NCI-H128 (cell line): ENCODE results near the gene STX18.

Experiments used
- DNase-seq: peaks from one replicate; lab custom pipeline; 2025; ENCODE audit not compliant: unreplicated experiment; lab: John Stamatoyannopoulos, UW

The STX18 gene

GRCh38 chr4:4440333-4441061 lies 101.4 kb downstream of the STX18 start:
- no peak for DNase-seq

- no peak for DNase-seq
These were observed 102.1 kb downstream of the STX18 start for GRCh38 chr4:4439782-4440181.

GRCh38 chr4:4438891-4439290 lies 103.0 kb downstream of the STX18 start:
- DNase-seq = no peak

GRCh38 chr4:4437798-4438470 lies 103.9 kb downstream of the STX18 start:
- no peak for DNase-seq

- DNase-seq = no peak
These were observed 105.5 kb downstream of the STX18 start for GRCh38 chr4:4436244-4436823.

- DNase-seq = no peak
These were observed 107.9 kb downstream of the STX18 start for GRCh38 chr4:4433941-4434340.

GRCh38 chr4:4432341-4433125 lies 109.3 kb downstream of the STX18 start:
- DNase-seq = no peak

GRCh38 chr4:4430492-4431195 lies 111.2 kb downstream of the STX18 start:
- peak; percentile 4 for DNase-seq

GRCh38 chr4:4428966-4429875 lies 112.6 kb downstream of the STX18 start:
- no peak for DNase-seq

- no peak for DNase-seq
These were observed 114.0 kb downstream of the STX18 start for GRCh38 chr4:4427886-4428285.

GRCh38 chr4:4427121-4427870 lies 114.6 kb downstream of the STX18 start:
- DNase-seq = no peak

- DNase-seq = no peak
These were observed 115.2 kb downstream of the STX18 start for GRCh38 chr4:4426511-4427120.

GRCh38 chr4:4425696-4426095 lies 116.2 kb downstream of the STX18 start:
- no peak for DNase-seq

- no peak for DNase-seq
These were observed 116.6 kb downstream of the STX18 start for GRCh38 chr4:4425119-4425690.

- DNase-seq = no peak
These were observed 117.2 kb downstream of the STX18 start for GRCh38 chr4:4424499-4425115.

- no peak for DNase-seq
These were observed 117.9 kb downstream of the STX18 start for GRCh38 chr4:4423706-4424498.

- no peak for DNase-seq
These were observed 118.9 kb downstream of the STX18 start for GRCh38 chr4:4422856-4423499.
